GM03348 (cell line): ENCODE measurements around the gene APOD.
"Not testable (repeated sequence)": the region's sequence is repeated elsewhere in the genome, so short reads cannot be mapped to it uniquely, and the experiment has no call there.

Experiments
- DNase-seq: peaks from one replicate; pipeline ENCODE4 v3.0.0; 2012; ENCODE audit warnings: low spot score

APOD gene

GRCh38 chr3:195617784-195618659 is 34.3 kb upstream of the APOD start:
- DNase-seq = not testable (repeated sequence)

- DNase-seq = not testable (repeated sequence)
These were observed 33.4 kb upstream of the APOD start for GRCh38 chr3:195617134-195617533.

- DNase-seq = no peak
These were observed 32.9 kb upstream of the APOD start for GRCh38 chr3:195616681-195617080.

GRCh38 chr3:195615952-195616537 is 32.3 kb upstream of the APOD start:
- DNase-seq = not testable (repeated sequence)

GRCh38 chr3:195614672-195615504 is 31.1 kb upstream of the APOD start:
- DNase-seq = not testable (repeated sequence)

- no peak for DNase-seq
These were observed 29.8 kb upstream of the APOD start for GRCh38 chr3:195613468-195614069.

- DNase-seq = no peak
These were observed 28.5 kb upstream of the APOD start for GRCh38 chr3:195612075-195612800.

GRCh38 chr3:195609229-195609628 is 25.5 kb upstream of the APOD start:
- DNase-seq = no peak

GRCh38 chr3:195601785-195602184 is 18.0 kb upstream of the APOD start:
- DNase-seq = not testable (repeated sequence)

GRCh38 chr3:195601382-195601781 is 17.6 kb upstream of the APOD start:
- no peak for DNase-seq

- not testable (repeated sequence) for DNase-seq
These were observed 16.2 kb upstream of the APOD start for GRCh38 chr3:195599926-195600325.

- DNase-seq = not testable (repeated sequence)
These were observed 15.8 kb upstream of the APOD start for GRCh38 chr3:195599516-195599915.

GRCh38 chr3:195597848-195598247 is 14.1 kb upstream of the APOD start:
- no peak for DNase-seq

- no peak for DNase-seq
These were observed 13.5 kb upstream of the APOD start for GRCh38 chr3:195597229-195597628.

- DNase-seq = no peak
These were observed 13.0 kb upstream of the APOD start for GRCh38 chr3:195596765-195597171.

- DNase-seq = no peak
These were observed 12.2 kb upstream of the APOD start for GRCh38 chr3:195595785-195596531.

- DNase-seq = no peak
These were observed 8.1 kb upstream of the APOD start for GRCh38 chr3:195591852-195592251.

GRCh38 chr3:195591220-195591619 is 7.5 kb upstream of the APOD start:
- DNase-seq = no peak

GRCh38 chr3:195590381-195590780 is 6.6 kb upstream of the APOD start:
- not testable (repeated sequence) for DNase-seq

- DNase-seq = not testable (repeated sequence)
These were observed 6.1 kb upstream of the APOD start for GRCh38 chr3:195589796-195590195.

- DNase-seq = no peak
These were observed 4.1 kb upstream of the APOD start for GRCh38 chr3:195587824-195588223.
